ENCODE results near the gene ZBTB46. TPM values are rescaled to one million over a fixed set of nuclear protein-coding genes. Genes with fewer than 3 reads are reported as not detected.

Gene ZBTB46
- total and polyA plus RNA-seq, 10 of the 15 experiments (the other 5 are each of a cell fraction or from before 2014, with no cell fraction given), result 0.15 to 0.92 (median 0.34) TPM

GRCh38 chr20:63864545-63864977 lies 33.5 kb upstream of the ZBTB46 start (continued):
- TF ChIP-seq STAT3 (IDR thresholded peaks at IDR 0.05; ENCODE audit: low read depth, low read length) (no peak), STAT1 (conservative IDR thresholded peaks at IDR 0.05) (no peak), CREM (IDR thresholded peaks at IDR 0.05; ENCODE audit: low read depth) (no peak), SUZ12 (IDR thresholded peaks at IDR 0.05; ENCODE audit: unreplicated experiment) (no peak), SREBF1 (IDR thresholded peaks at IDR 0.05; ENCODE audit: low read length) (no peak), NBN (IDR thresholded peaks at IDR 0.05) (0 out of 2 replicates have a peak, but pooled peaks have one; percentile 7), ZBED1 (IDR thresholded peaks at IDR 0.05; ENCODE audit: borderline replicate concordance) (no peak), JUNB (IDR thresholded peaks at IDR 0.05) (peak; percentile 28; the same call in 1 of the 2 replicates), HDAC6 (IDR thresholded peaks at IDR 0.05; ENCODE audit: unreplicated experiment) (no peak), RAD51 (IDR thresholded peaks at IDR 0.05) (no peak), HDAC2 (IDR thresholded peaks at IDR 0.05) (no peak), MTA2 (IDR thresholded peaks at IDR 0.05; ENCODE audit: low read depth) (peak; percentile 23; the same call in 1 of the 2 replicates), TCF12 (IDR thresholded peaks at IDR 0.05; ENCODE audit: low read depth, low read length) (no peak)
- TF ChIP-seq, protein P1, sequence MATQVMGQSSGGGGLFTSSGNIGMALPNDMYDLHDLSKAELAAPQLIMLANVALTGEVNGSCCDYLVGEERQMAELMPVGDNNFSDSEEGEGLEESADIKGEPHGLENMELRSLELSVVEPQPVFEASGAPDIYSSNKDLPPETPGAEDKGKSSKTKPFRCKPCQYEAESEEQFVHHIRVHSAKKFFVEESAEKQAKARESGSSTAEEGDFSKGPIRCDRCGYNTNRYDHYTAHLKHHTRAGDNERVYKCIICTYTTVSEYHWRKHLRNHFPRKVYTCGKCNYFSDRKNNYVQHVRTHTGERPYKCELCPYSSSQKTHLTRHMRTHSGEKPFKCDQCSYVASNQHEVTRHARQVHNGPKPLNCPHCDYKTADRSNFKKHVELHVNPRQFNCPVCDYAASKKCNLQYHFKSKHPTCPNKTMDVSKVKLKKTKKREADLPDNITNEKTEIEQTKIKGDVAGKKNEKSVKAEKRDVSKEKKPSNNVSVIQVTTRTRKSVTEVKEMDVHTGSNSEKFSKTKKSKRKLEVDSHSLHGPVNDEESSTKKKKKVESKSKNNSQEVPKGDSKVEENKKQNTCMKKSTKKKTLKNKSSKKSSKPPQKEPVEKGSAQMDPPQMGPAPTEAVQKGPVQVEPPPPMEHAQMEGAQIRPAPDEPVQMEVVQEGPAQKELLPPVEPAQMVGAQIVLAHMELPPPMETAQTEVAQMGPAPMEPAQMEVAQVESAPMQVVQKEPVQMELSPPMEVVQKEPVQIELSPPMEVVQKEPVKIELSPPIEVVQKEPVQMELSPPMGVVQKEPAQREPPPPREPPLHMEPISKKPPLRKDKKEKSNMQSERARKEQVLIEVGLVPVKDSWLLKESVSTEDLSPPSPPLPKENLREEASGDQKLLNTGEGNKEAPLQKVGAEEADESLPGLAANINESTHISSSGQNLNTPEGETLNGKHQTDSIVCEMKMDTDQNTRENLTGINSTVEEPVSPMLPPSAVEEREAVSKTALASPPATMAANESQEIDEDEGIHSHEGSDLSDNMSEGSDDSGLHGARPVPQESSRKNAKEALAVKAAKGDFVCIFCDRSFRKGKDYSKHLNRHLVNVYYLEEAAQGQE (IDR thresholded peaks at IDR 0.05; ENCODE audit: low read depth, low read length), result no peak
- TF ChIP-seq, protein P2, sequence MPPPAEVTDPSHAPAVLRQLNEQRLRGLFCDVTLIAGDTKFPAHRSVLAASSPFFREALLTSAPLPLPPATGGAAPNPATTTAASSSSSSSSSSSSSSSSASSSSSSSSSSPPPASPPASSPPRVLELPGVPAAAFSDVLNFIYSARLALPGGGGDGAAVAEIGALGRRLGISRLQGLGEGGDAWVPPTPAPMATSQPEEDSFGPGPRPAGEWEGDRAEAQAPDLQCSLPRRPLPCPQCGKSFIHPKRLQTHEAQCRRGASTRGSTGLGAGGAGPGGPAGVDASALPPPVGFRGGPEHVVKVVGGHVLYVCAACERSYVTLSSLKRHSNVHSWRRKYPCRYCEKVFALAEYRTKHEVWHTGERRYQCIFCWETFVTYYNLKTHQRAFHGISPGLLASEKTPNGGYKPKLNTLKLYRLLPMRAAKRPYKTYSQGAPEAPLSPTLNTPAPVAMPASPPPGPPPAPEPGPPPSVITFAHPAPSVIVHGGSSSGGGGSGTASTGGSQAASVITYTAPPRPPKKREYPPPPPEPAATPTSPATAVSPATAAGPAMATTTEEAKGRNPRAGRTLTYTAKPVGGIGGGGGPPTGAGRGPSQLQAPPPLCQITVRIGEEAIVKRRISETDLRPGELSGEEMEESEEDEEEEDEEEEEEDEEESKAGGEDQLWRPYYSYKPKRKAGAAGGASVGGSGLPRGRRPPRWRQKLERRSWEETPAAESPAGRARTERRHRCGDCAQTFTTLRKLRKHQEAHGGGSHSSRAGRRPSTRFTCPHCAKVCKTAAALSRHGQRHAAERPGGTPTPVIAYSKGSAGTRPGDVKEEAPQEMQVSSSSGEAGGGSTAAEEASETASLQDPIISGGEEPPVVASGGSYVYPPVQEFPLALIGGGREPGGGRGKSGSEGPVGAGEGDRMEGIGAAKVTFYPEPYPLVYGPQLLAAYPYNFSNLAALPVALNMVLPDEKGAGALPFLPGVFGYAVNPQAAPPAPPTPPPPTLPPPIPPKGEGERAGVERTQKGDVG (CRISPR knock-in tag; IDR thresholded peaks at IDR 0.05), result no peak

Measured in GM12878 (cell line).